Keratinocyte (primary cell): ENCODE results near the gene ALG12. TPM values are rescaled to one million over a fixed set of nuclear protein-coding genes. Genes with fewer than 3 reads are reported as not detected.

Experiments
- DNase-seq: peaks from one replicate; pipeline ENCODE4 v3.0.0-alpha.2; 2011; ENCODE audit warnings: low read depth, missing footprints, low spot score
- FAIRE-seq: peaks from 2 replicates; lab custom pipeline; 2011; peaks lifted over from hg19 to GRCh38; lab: Jason Lieb, UNC
- H2AFZ ChIP-seq: 2 replicates; pipeline ENCODE4 v1.6.0; 2012; ENCODE audit warnings: low read length, control low read depth, inconsistent platforms; ENCODE audit not compliant: control insufficient read depth
- H3K27ac ChIP-seq: 2 replicates; pipeline ENCODE4 v1.5.1; 2011; ENCODE audit warnings: low read length; ENCODE audit not compliant: control insufficient read depth, insufficient read depth
- H3K27me3 ChIP-seq: 3 replicates; pipeline ENCODE4 v1.6.0; 2011; ENCODE audit warnings: low read length; ENCODE audit not compliant: control insufficient read depth, insufficient read depth; ENCODE audit errors: extremely low read depth
- H3K36me3 ChIP-seq, 2 experiments: 2 replicates in 1 of 2; 3 replicates in 1 of 2; pipeline ENCODE4 v1.5.1; 2011; ENCODE audit warnings: low read length in 2 of 2, mild to moderate bottlenecking in 1 of 2; ENCODE audit not compliant: control insufficient read depth in 2 of 2, insufficient read depth in 2 of 2; ENCODE audit errors: extremely low read depth in 1 of 2
- H3K4me1 ChIP-seq: 3 replicates; pipeline ENCODE4 v1.5.1; 2011; ENCODE audit warnings: low read length; ENCODE audit not compliant: control insufficient read depth, insufficient read depth; ENCODE audit errors: extremely low read depth
- H3K4me2 ChIP-seq: 3 replicates; pipeline ENCODE4 v1.6.0; 2011; ENCODE audit warnings: low read depth, low read length; ENCODE audit not compliant: control insufficient read depth, insufficient read depth; ENCODE audit errors: extremely low read depth
- H3K4me3 ChIP-seq, 3 experiments: fragments of 200-600 bp in 1 of 3; sonication (generic) in 1 of 3; 2 replicates in 2 of 3; 3 replicates in 1 of 3; pipeline ENCODE4 v1.5.1; 2011 to 2016; ENCODE audit warnings: low read length in 3 of 3, mild to moderate bottlenecking in 3 of 3, control low read depth in 2 of 3, inconsistent platforms in 1 of 3, low read depth in 1 of 3, mixed read lengths in 1 of 3, mixed run types in 1 of 3, moderate library complexity in 1 of 3; ENCODE audit not compliant: control insufficient read depth in 2 of 3, insufficient read depth in 2 of 3; ENCODE audit errors: extremely low read depth in 1 of 3
- H3K79me2 ChIP-seq: 2 replicates; pipeline ENCODE4 v1.6.0; 2012; ENCODE audit warnings: low read length; ENCODE audit not compliant: control insufficient read depth, insufficient read depth
- H3K9ac ChIP-seq: 3 replicates; pipeline ENCODE4 v1.6.0; 2011; ENCODE audit warnings: low read length; ENCODE audit not compliant: control insufficient read depth, insufficient read depth; ENCODE audit errors: extremely low read depth
- H3K9me1 ChIP-seq: 3 replicates; pipeline ENCODE4 v1.6.0; 2011; ENCODE audit warnings: low read length; ENCODE audit not compliant: control insufficient read depth, insufficient read depth; ENCODE audit errors: extremely low read depth
- H3K9me3 ChIP-seq: 2 replicates; pipeline ENCODE4 v1.5.1; 2012; ENCODE audit warnings: low read depth, low read length; ENCODE audit not compliant: control insufficient read depth
- H4K20me1 ChIP-seq: 3 replicates; pipeline ENCODE4 v1.6.0; 2011; ENCODE audit warnings: low read length; ENCODE audit not compliant: control insufficient read depth, insufficient read depth; ENCODE audit errors: extremely low read depth
- CTCF ChIP-seq, 3 experiments: IDR thresholded peaks in 1 of 3; conservative IDR thresholded peaks in 1 of 3; optimal IDR thresholded peaks in 1 of 3; 2 replicates in 2 of 3; 3 replicates in 1 of 3; pipeline versions ENCODE3 to v1.5.1; 2011; ENCODE audit warnings: low read length in 3 of 3, mild to moderate bottlenecking in 3 of 3, moderate library complexity in 2 of 3, control low read depth in 1 of 3, inconsistent platforms in 1 of 3; ENCODE audit not compliant: insufficient read depth in 2 of 3; ENCODE audit errors: extremely low read depth in 1 of 3
- EZH2 ChIP-seq: IDR thresholded peaks from one replicate; pipeline ENCODE4 v1.6.1; 2012; ENCODE audit warnings: inconsistent platforms, mild to moderate bottlenecking, low read length, moderate library complexity
- dilution Hi-C: fragments of 300-500 bp; cut with MboI; formaldehyde crosslinking; loops from one replicate; pipeline ENCODE4 v1.7.0; 2020; ENCODE audit warnings: low sequenced_read_pairs; ENCODE audit not compliant: extremely low pct_ligation_motif_present
- polyA plus RNA-seq, 5 experiments: library from polyadenylated mRNA; depleted of rRNA in 3 of 5; stranded (reverse) in 3 of 5; stranded (forward) in 1 of 5; unstranded in 1 of 5; fragments of >200 nt; gene quantifications; 1 replicate in 1 of 5; 2 replicates in 3 of 5; 3 replicates in 1 of 5; pipeline versions ENCODE4 v1.2.1 to v1.2.3, GENCODE V29; 2011 to 2012; ENCODE audit warnings: missing spikeins in 2 of 5, low read depth in 1 of 5, low replicate concordance in 1 of 5

The ALG12 gene
- polyA plus RNA-seq, 1 donor (not counting 4 experiments of a cell fraction or from before 2014, with no cell fraction given): 6.3 TPM

- FAIRE-seq: no peak
- H3K9me3 ChIP-seq: peaks cover 3% of the 10 kb centered on the region
- H3K9ac ChIP-seq: no peak overlapping the region
- H3K79me2 ChIP-seq: peaks cover 3% of the 10 kb centered on the region
- dilution Hi-C loops: no loop called here
- no peak for DNase-seq
- no peak overlapping the region for H3K4me3 ChIP-seq
- no peak overlapping the region for H2AFZ ChIP-seq
- no peaks in the 10 kb centered on the region for H3K27me3 ChIP-seq
- H3K36me3 ChIP-seq: peaks cover 6 to 17% of the 10 kb centered on the region in 2 experiments
- H3K4me2 ChIP-seq: no peak overlapping the region
- no peaks in the 10 kb centered on the region for H3K4me1 ChIP-seq
- no peaks in the 10 kb centered on the region for H4K20me1 ChIP-seq
- H3K27ac ChIP-seq: no peak overlapping the region
- H3K9me1 ChIP-seq: no peaks in the 10 kb centered on the region
- TF ChIP-seq CTCF (optimal IDR thresholded peaks at IDR 0.05 in 1 of 3, IDR thresholded peaks at IDR 0.05 in 1 of 3, conservative IDR thresholded peaks at IDR 0.05 in 1 of 3; ENCODE audit: extremely low read depth in 1 of 3, insufficient read depth in 2 of 3, low read length in 3 of 3): no peak
- no peak for TF ChIP-seq EZH2
These were observed 14.8 kb downstream of the ALG12 start for GRCh38 chr22:49903322-49904039.

- Histone ChIP-seq H3K36me3 (peaks cover 3 to 17% of the 10 kb centered on the region in 2 experiments), H3K4me1 (no peaks in the 10 kb centered on the region), H3K27me3 (no peaks in the 10 kb centered on the region), H2AFZ (no peak overlapping the region), H3K79me2 (no peaks in the 10 kb centered on the region), H3K9me1 (no peaks in the 10 kb centered on the region), H3K4me2 (no peak overlapping the region), H3K4me3 (no peak overlapping the region), H3K27ac (no peak overlapping the region), H3K9ac (no peak overlapping the region), H4K20me1 (no peaks in the 10 kb centered on the region), H3K9me3 (peaks cover 3% of the 10 kb centered on the region)
- TF ChIP-seq EZH2 (no peak), CTCF (optimal IDR thresholded peaks at IDR 0.05 in 1 of 3, IDR thresholded peaks at IDR 0.05 in 1 of 3, conservative IDR thresholded peaks at IDR 0.05 in 1 of 3; ENCODE audit: extremely low read depth in 1 of 3, insufficient read depth in 2 of 3, low read length in 3 of 3) (no peak)
- dilution Hi-C loops: no loop called here
- FAIRE-seq (no peak), DNase-seq (no peak)
These were observed 16.8 kb downstream of the ALG12 start for GRCh38 chr22:49901457-49901856.
